Stimulated activated CD8-positive, alpha-beta memory T cell treated with anti-CD3 and anti-CD28 coated beads, Interleukin-4, amount 100 ng/mL, for 48 hours (primary cell): ENCODE measurements around the gene NDUFB6.
"Not testable (repeated sequence)": the region's sequence is repeated elsewhere in the genome, so short reads cannot be mapped to it uniquely, and the experiment has no call there.

Experiments used
- DNase-seq: peaks from one replicate; pipeline ENCODE4 v3.0.0-alpha.2; 2020

Gene NDUFB6

GRCh38 chr9:32570262-32570661, 2.7 kb downstream of the NDUFB6 start:
- DNase-seq = no peak

- DNase-seq = no peak
Measured at GRCh38 chr9:32566770-32567169, 6.2 kb downstream of the NDUFB6 start.

- no peak for DNase-seq
Measured at GRCh38 chr9:32565967-32566366, 7.0 kb downstream of the NDUFB6 start.

DNA sequence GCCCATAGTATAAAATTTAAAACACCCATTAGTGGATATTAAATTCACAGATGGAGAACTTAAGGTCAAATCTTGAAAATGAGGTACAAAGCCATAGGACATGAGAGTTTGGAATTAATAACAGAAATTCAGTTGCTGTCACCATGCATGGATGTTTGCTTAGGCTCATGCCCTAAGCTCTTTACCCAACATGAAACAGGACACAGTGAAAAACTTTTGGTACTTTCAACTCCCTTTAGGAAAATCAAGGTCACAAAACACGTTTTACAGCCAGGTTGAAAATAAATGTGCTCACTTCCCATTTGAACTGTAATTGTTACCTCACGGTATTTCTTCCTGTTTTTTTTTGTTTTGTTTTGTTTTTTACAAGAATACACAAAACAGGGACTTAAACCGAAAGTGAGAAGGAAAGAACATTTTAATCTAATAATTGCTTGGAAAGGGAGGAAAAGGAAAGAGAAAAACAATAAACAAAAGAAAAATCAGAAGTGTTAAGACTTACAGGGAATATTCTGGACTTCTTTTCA, 14.5 kb downstream of the NDUFB6 start:
- DNase-seq = no peak

DNA sequence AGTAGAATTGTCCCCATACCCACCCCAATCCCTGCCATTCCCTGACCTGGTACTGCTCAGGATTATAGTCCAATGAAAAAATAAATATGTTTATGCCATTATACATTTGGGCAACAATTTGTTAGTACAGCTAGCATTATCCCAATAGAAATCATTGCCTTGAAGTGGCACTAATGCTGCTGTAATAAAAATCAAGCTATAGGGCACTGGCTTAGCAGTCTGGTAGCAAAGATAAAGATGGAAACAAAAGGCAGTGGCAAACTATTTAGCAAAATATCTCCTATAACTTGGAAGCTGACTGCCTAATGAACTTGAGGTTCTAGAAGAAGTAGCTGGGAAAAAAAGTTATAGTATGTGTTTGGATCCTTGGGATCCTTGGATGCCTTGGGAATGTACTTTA, 18.4 kb downstream of the NDUFB6 start:
- DNase-seq = no peak

GRCh38 chr9:32554107-32554506, 18.9 kb downstream of the NDUFB6 start:
- DNase-seq = no peak

DNA sequence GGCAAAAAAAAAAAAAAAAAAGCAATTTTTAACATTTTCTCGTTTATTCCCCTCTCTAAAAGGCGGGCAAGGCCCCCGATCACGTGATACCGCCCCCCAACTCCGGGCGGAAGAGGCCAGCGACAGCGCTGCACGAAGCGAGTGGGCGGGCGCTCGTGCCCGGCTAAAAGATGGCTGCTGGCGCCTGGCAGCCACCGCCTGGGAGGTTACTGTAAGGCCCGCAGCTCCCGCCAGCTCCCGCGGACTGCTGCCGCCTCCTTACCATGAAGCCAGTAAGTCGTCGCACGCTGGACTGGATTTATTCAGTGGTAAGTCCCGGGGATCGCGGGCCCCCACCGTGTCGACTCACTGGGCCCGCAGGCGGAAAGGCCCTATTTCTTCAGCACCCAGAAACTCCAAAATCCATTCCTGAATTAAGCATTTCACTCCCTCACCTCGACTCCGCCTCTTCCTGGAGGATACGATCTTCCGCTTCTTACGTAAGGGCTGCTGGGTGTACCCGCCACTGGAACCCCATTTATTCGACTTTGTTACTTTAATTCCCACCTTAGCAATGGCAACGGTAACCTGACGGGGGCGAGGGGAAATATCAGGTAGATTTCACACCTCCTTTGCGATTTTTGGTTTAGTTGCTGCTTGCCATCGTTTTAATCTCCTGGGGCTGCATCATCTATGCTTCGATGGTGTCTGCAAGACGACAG, 20.6 kb downstream of the NDUFB6 start, which contains the start of the genes SMIM27 and TOPORS:
Gene SMIM27 (plus strand): TSS at position 156 of the 701 bp plus-strand sequence. CDS start 108 bp downstream, at position 264.
Gene TOPORS (minus strand): TSS at position 415 of the 701 bp plus-strand sequence. CDS start 150 bp downstream, at position 265.
- DNase-seq = peak; percentile 91

- DNase-seq = peak; percentile 64
Measured at GRCh38 chr9:32551276-32552051, 21.5 kb downstream of the NDUFB6 start.

- DNase-seq = peak; percentile 94
Measured at GRCh38 chr9:32550562-32551275, 22.2 kb downstream of the NDUFB6 start.

GRCh38 chr9:32550150-32550561, 22.8 kb downstream of the NDUFB6 start:
- no peak for DNase-seq

DNA sequence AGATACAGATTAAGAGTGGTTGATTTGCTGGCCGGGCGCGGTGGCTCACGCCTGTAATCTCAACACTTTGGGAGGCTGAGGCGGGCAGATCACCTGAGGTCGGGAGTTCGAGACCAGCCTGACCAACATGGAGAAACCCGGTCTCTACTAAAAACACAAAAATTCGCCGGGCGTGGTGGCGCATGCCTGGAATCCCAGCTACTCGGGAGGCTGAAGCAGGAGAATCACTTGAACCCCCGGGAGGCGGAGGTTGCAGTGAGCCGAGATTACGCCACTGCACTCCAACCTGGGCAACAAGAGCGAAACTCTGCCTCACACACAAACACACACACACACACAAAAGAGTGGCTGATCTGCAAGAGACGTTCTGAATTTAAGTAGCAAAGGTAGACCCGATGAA, 24.7 kb downstream of the NDUFB6 start:
- not testable (repeated sequence) for DNase-seq

DNA sequence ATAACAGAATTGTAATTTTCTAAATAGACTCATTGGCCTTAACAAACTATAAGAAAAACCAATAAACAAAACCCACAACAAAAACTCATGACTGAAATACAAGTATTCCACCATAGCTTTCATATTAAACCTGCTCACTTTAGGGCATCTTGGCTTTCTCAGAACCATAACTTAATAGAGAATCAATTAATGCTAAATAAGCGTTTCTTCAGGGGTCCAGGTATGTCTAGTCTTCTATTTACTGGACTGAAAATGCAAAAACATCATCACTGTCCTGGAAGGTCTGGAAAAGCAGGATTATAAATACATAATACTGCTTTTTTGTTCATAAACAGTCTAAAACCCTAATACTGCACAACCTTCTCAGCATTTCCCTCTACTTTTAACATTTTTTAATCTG, 27.1 kb downstream of the NDUFB6 start:
- DNase-seq = no peak

DNA sequence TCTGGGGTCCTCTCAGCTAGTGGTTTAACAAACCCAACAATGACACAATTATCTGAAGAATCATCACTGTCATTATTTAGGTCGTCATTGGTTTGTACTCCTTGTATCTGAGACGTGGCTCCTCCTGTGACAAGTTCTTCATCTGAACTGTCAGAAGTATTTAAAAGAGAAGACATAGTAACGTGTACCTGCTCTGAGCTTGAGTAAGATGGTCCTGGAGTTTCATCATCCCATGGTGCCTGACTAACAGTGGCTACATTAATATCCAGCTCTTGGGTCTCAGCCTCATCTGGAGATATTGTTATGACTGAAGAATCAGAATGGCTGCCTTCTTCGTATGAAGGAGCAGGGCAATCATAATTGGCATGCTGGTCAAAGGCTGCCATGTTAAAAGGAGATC, 29.9 kb downstream of the NDUFB6 start:
- DNase-seq = no peak

GRCh38 chr9:32533816-32534215, 39.1 kb downstream of the NDUFB6 start:
- DNase-seq = no peak

GRCh38 chr9:32533336-32533735, 39.6 kb downstream of the NDUFB6 start:
- DNase-seq = no peak

DNA sequence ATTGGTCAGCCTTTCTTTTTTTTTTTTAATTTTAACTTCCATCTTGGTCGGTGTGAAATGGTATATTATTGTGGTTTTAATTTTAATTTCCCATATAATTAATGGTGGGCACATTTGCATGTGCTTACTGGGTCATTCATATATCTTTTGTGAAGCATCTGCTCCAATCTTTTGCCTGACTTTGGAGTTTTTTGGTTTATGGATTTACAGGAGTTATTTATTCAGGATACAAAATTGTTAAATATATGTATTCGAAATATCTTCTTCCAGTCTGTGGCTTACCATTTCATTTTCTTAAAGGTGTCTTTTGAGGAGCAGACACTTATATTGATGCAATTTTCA, 46.3 kb downstream of the NDUFB6 start:
- DNase-seq = no peak

DNA sequence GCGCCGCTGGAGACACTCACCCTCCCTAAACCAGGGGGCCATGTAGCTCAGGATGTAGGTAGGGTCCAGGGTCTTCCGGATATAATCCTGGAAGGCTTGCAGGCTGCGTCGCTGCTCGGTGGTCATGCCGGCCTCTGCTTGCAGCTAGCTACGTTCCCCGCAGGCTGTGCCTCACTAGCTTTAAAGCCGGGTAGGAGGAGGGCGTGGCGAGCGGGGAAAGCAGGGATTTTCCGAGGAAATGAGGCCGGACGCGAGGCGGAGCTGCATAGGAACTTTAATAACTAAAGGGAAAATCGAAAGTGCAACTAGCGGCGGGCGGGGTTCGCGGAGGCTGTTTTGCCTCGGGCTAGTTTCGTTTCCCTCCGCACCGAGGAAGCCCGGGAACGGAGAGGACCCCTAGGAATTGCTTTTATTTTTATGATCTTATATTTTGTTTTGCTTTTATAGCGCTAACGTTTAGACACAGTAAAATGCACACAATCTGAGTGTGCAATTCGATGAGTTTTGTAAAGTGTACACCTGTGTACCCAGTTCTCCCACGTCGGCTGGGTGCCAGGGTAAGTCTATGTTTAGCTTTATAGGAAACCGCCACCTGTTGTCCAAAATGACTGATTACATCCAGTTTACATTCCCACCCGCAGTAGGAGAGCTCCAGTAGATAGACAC, 46.8 kb downstream of the NDUFB6 start, which contains the start of gene RIGI:
Gene RIGI (minus strand): TSS at position 156 of the 666 bp plus-strand sequence. CDS start 30 bp downstream, at position 126.
- peak; percentile 83 for DNase-seq

GRCh38 chr9:32525709-32526030, 47.3 kb downstream of the NDUFB6 start:
- DNase-seq = no peak

DNA sequence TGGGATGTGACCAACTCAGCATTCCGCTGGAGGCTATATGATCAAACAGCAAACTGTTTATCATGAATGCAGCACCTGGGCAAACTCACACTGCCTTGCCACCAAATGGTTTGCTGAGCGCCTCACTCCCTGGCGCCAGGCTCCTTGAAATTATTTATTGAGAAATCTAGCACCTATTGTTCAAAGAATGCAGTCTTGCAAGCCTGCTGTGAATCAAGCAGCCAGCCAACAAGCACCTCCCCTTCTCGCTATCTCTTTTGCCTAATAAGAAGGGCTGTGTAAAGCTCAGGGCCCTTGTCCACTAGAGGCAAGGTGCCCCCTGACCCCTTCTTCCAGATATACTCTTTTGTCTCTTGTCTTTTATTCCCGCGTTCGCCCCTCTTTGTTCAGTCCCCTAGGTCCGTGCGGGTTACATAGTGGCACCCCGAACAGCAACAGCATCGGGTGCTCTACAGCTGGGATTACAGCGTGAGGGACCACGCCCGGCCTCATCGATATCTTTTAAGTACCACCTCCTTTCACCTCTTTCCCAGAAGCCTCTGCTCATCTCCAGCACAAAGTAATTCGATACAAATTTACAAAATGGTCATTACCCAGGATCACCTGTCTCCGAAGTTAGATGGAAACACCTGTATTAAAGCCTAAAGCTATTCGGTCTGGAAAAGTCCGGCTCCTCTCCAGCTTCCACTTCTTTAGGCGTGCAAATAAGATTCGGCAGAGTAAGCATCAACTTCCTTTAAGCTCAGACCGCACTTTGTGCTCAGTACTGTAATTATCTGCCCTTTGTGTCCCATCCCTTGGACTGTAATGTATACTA, 47.9 kb downstream of the NDUFB6 start:
- peak; percentile 41 for DNase-seq

- not testable (repeated sequence) for DNase-seq
Measured at GRCh38 chr9:32524558-32524891, 48.4 kb downstream of the NDUFB6 start.

- no peak for DNase-seq
Measured at GRCh38 chr9:32523910-32524309, 49.0 kb downstream of the NDUFB6 start.

DNA sequence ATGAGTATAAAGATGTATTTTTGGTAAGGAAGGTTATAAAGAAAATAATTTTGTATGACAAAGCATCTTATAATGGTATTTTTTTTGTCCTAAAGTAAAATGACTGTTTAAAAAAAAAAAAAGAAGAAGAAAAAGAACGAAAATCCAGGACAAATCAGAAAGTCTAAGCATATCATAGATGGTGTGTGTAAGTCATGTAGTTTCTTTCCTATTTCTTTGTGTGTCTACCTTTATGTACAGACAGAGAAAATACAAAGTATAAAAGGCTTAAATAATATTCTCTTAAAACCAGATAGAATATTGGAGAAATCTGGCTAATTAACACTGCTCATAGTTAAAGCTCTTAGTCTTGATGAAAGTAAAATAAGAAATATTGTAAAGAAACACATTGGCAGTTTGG, 54.7 kb downstream of the NDUFB6 start:
- DNase-seq = no peak
